Middle frontal gyrus (tissue), 1 donor: ENCODE measurements around the gene SWT1.
"Not testable (repeated sequence)": the region's sequence is repeated elsewhere in the genome, so short reads cannot be mapped to it uniquely, and the experiment has no call there.

Experiments
- DNase-seq: peaks from one replicate; pipeline ENCODE4 v3.0.0-alpha.2; 2015; ENCODE audit warnings: low spot score; ENCODE audit errors: extremely low spot score

Gene SWT1

GRCh38 chr1:185166106-185166505 is 9.1 kb downstream of the SWT1 start:
- DNase-seq: no peak

GRCh38 chr1:185170291-185170848 is 13.4 kb downstream of the SWT1 start:
- no peak for DNase-seq

- DNase-seq: no peak
Observed at GRCh38 chr1:185193756-185194155, 36.8 kb downstream of the SWT1 start.

GRCh38 chr1:185198712-185199111 is 41.7 kb downstream of the SWT1 start:
- DNase-seq: not testable (repeated sequence)

GRCh38 chr1:185200889-185201288 is 43.9 kb downstream of the SWT1 start:
- no peak for DNase-seq

- no peak for DNase-seq
Observed at GRCh38 chr1:185207170-185207569, 50.2 kb downstream of the SWT1 start.

GRCh38 chr1:185207980-185208602 is 51.1 kb downstream of the SWT1 start:
- DNase-seq: no peak

GRCh38 chr1:185208626-185209180 is 51.7 kb downstream of the SWT1 start:
- no peak for DNase-seq

GRCh38 chr1:185209357-185209756 is 52.4 kb downstream of the SWT1 start:
- not testable (repeated sequence) for DNase-seq

GRCh38 chr1:185213091-185213490 is 56.1 kb downstream of the SWT1 start:
- DNase-seq: no peak

- no peak for DNase-seq
Observed at GRCh38 chr1:185215911-185216310, 58.9 kb downstream of the SWT1 start.

GRCh38 chr1:185224132-185224531 is 67.2 kb downstream of the SWT1 start:
- no peak for DNase-seq

GRCh38 chr1:185227161-185227560 is 70.2 kb downstream of the SWT1 start:
- no peak for DNase-seq

- DNase-seq: no peak
Observed at GRCh38 chr1:185228979-185229378, 72.0 kb downstream of the SWT1 start.

GRCh38 chr1:185229981-185230380 is 73.0 kb downstream of the SWT1 start:
- DNase-seq: no peak

- no peak for DNase-seq
Observed at GRCh38 chr1:185232874-185233273, 75.9 kb downstream of the SWT1 start.

- not testable (repeated sequence) for DNase-seq
Observed at GRCh38 chr1:185234183-185234582, 77.2 kb downstream of the SWT1 start.

GRCh38 chr1:185237176-185237575 is 80.2 kb downstream of the SWT1 start:
- DNase-seq: not testable (repeated sequence)

GRCh38 chr1:185237661-185238060 is 80.7 kb downstream of the SWT1 start:
- no peak for DNase-seq

- DNase-seq: no peak
Observed at GRCh38 chr1:185238447-185238846, 81.5 kb downstream of the SWT1 start.

GRCh38 chr1:185239861-185240260 is 82.9 kb downstream of the SWT1 start:
- no peak for DNase-seq

GRCh38 chr1:185241127-185241526 is 84.2 kb downstream of the SWT1 start:
- DNase-seq: no peak
